ENCODE data around the gene TBRG4.
"Not testable (repeated sequence)": the region's sequence is repeated elsewhere in the genome, so short reads cannot be mapped to it uniquely, and the experiment has no call there.

Gene TBRG4

DNA sequence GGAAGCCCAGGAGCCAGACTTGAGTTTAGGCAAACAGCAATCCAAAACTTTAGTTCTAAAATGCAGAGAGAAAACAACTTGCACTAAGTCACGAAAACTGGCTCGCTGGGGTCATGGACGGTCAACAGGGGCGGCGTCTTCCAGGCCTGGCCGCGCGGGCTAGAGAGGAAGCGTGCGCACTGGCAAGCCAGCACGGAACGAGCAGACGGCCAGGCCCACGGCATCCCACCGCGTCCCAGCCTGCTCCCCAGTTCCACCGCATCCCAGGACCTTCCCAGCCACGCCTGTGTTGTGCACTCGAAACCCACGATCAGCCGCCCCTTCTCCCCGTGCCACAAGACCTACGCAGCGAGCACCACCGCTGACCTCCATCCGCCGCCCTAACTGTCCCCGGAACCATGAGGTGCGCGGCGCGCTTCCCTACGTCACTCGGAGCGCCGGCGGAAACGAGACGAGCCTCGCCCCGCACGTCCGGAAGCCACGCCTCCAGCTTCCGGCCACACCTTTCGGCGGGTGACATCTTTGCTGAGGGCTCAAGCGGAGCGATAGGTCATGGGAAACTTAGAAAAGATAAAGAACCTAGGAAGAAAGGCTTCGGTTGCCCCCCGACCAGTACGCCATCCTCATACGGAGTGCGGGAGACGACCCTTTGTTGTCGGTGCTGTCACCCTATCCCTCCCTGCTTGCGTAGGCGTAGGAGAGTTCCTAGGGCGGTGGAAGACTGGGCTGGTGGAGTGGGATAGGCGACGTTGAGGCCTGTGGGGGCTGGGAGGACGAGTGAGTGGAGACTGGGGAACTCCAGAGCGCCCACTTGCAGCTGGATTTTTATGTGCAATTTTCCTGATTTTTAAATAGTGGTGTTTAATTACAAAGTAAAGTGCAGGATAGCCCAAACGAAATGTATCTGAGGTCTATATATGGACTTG is at the start of gene TBRG4:
TSS of gene TBRG4 (minus strand) at position 400 of the 926 bp plus-strand sequence. CDS start 2,460 bp downstream, outside the sequence.
- DNase-seq (ENCODE audit: low spot score in 2 of 2) (peak; percentile 88), ATAC-seq (replicated peaks; ENCODE audit: extremely low read depth, poor library complexity, severe bottlenecking) (peak; percentile 91)
- H3K4me3 Mint-ChIP-seq: peak within 1 kb of the TSS; percentile 93
- H3K9me3 Mint-ChIP-seq: no peaks in the 10 kb centered on the region
- peaks cover 12% of the 10 kb centered on the region for H3K27me3 Mint-ChIP-seq
- H3K4me1 Mint-ChIP-seq: peaks cover 37% of the 10 kb centered on the region
- peaks cover 29% of the 10 kb centered on the region for H3K36me3 Mint-ChIP-seq (ENCODE audit: insufficient read depth)
- peak within 1 kb of the TSS; percentile 98 for H3K27ac Mint-ChIP-seq (ENCODE audit: low read depth)

DNA sequence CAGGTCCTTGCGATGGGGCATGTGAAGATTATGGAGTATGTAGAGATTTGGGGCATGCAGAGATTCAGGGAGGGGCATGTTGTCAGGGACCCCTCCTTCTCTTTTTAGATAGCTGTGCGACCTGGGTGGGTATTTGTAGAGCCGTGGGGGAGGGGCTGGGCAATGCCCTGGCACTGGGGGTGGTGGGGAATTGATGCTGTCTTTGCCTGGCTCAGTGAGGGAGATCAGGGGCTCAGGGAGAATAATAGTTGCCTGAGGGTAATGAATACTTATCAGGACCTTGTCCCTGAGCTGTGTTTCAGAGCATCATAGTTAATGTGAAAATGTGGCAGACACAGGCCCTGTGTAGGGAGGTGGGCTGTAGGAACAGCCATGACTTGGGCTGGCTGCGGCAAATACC is 49.6 kb upstream of the TBRG4 start:
- no peak for DNase-seq (ENCODE audit: low spot score in 2 of 2)
- H3K9me3 Mint-ChIP-seq: no peaks in the 10 kb centered on the region
- no peak for ATAC-seq (replicated peaks; ENCODE audit: extremely low read depth, poor library complexity, severe bottlenecking)
- H3K36me3 Mint-ChIP-seq (ENCODE audit: insufficient read depth): no peaks in the 10 kb centered on the region
- H3K4me3 Mint-ChIP-seq: no peak overlapping the region
- peaks cover 29% of the 10 kb centered on the region for H3K27me3 Mint-ChIP-seq
- H3K27ac Mint-ChIP-seq (ENCODE audit: low read depth): peak overlapping the region; percentile 18
- no peaks in the 10 kb centered on the region for H3K4me1 Mint-ChIP-seq

GRCh38 chr7:45160417-45160881 is 49.0 kb upstream of the TBRG4 start:
- Mint-ChIP-seq H3K27ac (ENCODE audit: low read depth) (no peak overlapping the region), H3K9me3 (no peaks in the 10 kb centered on the region), H3K4me1 (no peaks in the 10 kb centered on the region), H3K4me3 (no peak overlapping the region), H3K27me3 (peaks cover 29% of the 10 kb centered on the region), H3K36me3 (ENCODE audit: insufficient read depth) (no peaks in the 10 kb centered on the region)
- DNase-seq (ENCODE audit: low spot score in 2 of 2) (no peak), ATAC-seq (replicated peaks; ENCODE audit: extremely low read depth, poor library complexity, severe bottlenecking) (no peak)

GRCh38 chr7:45159296-45159695 is 47.8 kb upstream of the TBRG4 start:
- Mint-ChIP-seq H3K9me3 (no peaks in the 10 kb centered on the region), H3K4me3 (no peak overlapping the region), H3K36me3 (ENCODE audit: insufficient read depth) (no peaks in the 10 kb centered on the region), H3K4me1 (no peaks in the 10 kb centered on the region), H3K27me3 (peaks cover 29% of the 10 kb centered on the region), H3K27ac (ENCODE audit: low read depth) (no peak overlapping the region)
- ATAC-seq (replicated peaks; ENCODE audit: extremely low read depth, poor library complexity, severe bottlenecking) (no peak), DNase-seq (ENCODE audit: low spot score in 2 of 2) (no peak)

DNA sequence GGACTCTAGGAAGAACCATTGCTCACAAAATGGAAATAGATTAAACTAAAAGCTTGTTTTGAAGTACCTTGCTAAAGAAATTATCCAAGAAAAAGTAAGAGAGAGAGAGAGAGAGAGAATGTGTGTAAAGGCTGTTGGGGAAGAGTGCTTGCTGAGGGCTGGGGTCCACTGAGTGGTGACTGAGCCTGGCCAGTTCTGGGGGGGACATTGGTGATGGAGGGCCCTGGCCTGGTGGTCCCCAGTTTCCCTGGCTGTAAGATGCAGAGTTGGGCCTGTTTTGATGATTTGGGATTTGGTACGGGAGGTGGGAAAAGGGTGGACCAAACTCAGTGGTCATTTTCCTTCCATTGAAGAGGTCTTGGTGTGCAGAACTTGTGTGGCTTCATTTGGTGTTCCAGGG is 47.0 kb upstream of the TBRG4 start:
- no peaks in the 10 kb centered on the region for H3K9me3 Mint-ChIP-seq
- no peaks in the 10 kb centered on the region for H3K36me3 Mint-ChIP-seq (ENCODE audit: insufficient read depth)
- ATAC-seq (replicated peaks; ENCODE audit: extremely low read depth, poor library complexity, severe bottlenecking) (no peak), DNase-seq (ENCODE audit: low spot score in 2 of 2) (no peak)
- H3K4me1 Mint-ChIP-seq: no peaks in the 10 kb centered on the region
- H3K27ac Mint-ChIP-seq (ENCODE audit: low read depth): no peak overlapping the region
- H3K27me3 Mint-ChIP-seq: peaks cover 29% of the 10 kb centered on the region
- H3K4me3 Mint-ChIP-seq: no peak overlapping the region

- H3K27ac Mint-ChIP-seq (ENCODE audit: low read depth): no peak within 1 kb of the TSS
- no peak within 1 kb of the TSS for H3K4me3 Mint-ChIP-seq
- DNase-seq (ENCODE audit: low spot score in 2 of 2) (no peak), ATAC-seq (replicated peaks; ENCODE audit: extremely low read depth, poor library complexity, severe bottlenecking) (no peak)
- H3K9me3 Mint-ChIP-seq: no peaks in the 10 kb centered on the region
- peaks cover 29% of the 10 kb centered on the region for H3K27me3 Mint-ChIP-seq
- no peaks in the 10 kb centered on the region for H3K36me3 Mint-ChIP-seq (ENCODE audit: insufficient read depth)
- no peaks in the 10 kb centered on the region for H3K4me1 Mint-ChIP-seq
Measured at GRCh38 chr7:45157653-45158401, 46.3 kb upstream of the TBRG4 start, which contains the start of gene RAMP3. Gene RAMP3, plus strand, starts transcription at chr7:45157791. Its CDS starts 38 bp downstream, at chr7:45157829.

- DNase-seq (ENCODE audit: low spot score in 2 of 2): no peak
Measured at GRCh38 chr7:45157286-45157652, 45.8 kb upstream of the TBRG4 start.

DNA sequence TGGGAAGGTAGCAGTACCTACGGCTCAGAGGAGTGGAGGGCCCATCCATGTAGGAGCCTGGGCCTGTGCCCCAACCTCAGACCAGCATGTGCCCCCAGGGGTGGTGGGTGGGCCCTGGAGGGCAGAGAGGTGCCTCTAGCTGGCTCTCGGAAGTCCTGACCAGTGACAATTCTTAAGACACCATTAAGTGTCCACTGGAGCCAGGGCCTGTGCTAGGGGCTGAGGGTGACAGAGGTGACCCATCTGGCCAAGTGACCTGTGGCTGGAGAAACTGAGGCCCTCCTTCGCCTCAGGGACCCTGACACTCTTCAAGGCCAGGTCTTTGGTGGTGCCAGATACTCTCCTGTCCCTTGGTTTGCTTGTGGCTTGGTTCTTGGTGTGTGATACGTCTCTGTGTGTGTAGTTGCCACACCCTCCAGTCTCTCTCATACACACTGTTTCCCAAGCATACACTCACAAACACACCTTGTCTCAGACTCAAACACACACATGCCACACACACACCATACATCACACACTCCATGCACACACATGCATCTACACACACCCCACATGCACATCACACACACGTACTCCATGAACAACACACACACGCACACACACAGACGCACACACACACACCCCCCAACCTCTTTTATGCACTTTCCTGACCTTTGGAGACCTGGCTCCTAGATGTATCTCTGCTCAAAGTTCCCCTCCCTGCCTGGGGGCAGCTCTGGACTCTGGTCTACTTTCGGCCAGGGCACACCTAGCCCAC is 45.2 kb upstream of the TBRG4 start:
- no peaks in the 10 kb centered on the region for H3K4me1 Mint-ChIP-seq
- DNase-seq (ENCODE audit: low spot score in 2 of 2) (no peak), ATAC-seq (replicated peaks; ENCODE audit: extremely low read depth, poor library complexity, severe bottlenecking) (no peak)
- no peaks in the 10 kb centered on the region for H3K36me3 Mint-ChIP-seq (ENCODE audit: insufficient read depth)
- no peak overlapping the region for H3K27ac Mint-ChIP-seq (ENCODE audit: low read depth)
- no peak overlapping the region for H3K4me3 Mint-ChIP-seq
- H3K27me3 Mint-ChIP-seq: peaks cover 29% of the 10 kb centered on the region
- no peaks in the 10 kb centered on the region for H3K9me3 Mint-ChIP-seq

More at GRCh38 chr7:45157286-45157652, 45.8 kb upstream of the TBRG4 start:
- no peaks in the 10 kb centered on the region for H3K9me3 Mint-ChIP-seq
- no peak for ATAC-seq (replicated peaks; ENCODE audit: extremely low read depth, poor library complexity, severe bottlenecking)
- H3K4me3 Mint-ChIP-seq: no peak overlapping the region
- H3K27me3 Mint-ChIP-seq: peaks cover 29% of the 10 kb centered on the region
- no peaks in the 10 kb centered on the region for H3K4me1 Mint-ChIP-seq
- no peak overlapping the region for H3K27ac Mint-ChIP-seq (ENCODE audit: low read depth)
- no peaks in the 10 kb centered on the region for H3K36me3 Mint-ChIP-seq (ENCODE audit: insufficient read depth)

DNA sequence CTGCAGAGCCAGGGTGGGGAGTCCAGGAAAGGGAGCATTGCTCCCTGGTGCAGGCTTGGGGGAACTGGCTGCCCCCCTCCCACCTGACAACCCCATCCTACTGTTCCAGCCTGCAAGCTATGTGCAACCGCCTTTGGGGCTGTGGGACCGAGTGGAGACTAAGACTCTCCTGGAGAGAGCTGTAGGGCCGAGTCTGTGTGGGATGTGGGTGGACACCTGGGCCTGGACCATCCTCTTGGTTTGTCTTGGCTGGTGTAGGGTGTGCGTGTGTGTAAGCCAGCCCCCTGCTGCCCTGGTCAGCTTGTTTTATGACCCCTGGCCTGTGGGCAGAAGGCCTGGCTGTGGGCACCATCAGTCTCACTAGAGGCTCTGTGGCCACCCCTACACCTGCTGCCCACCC is 44.4 kb upstream of the TBRG4 start:
- no peaks in the 10 kb centered on the region for H3K4me1 Mint-ChIP-seq
- no peaks in the 10 kb centered on the region for H3K36me3 Mint-ChIP-seq (ENCODE audit: insufficient read depth)
- DNase-seq (ENCODE audit: low spot score in 2 of 2) (no peak), ATAC-seq (replicated peaks; ENCODE audit: extremely low read depth, poor library complexity, severe bottlenecking) (no peak)
- no peaks in the 10 kb centered on the region for H3K9me3 Mint-ChIP-seq
- H3K27me3 Mint-ChIP-seq: peaks cover 36% of the 10 kb centered on the region
- H3K27ac Mint-ChIP-seq (ENCODE audit: low read depth): no peak overlapping the region
- H3K4me3 Mint-ChIP-seq: no peak overlapping the region

DNA sequence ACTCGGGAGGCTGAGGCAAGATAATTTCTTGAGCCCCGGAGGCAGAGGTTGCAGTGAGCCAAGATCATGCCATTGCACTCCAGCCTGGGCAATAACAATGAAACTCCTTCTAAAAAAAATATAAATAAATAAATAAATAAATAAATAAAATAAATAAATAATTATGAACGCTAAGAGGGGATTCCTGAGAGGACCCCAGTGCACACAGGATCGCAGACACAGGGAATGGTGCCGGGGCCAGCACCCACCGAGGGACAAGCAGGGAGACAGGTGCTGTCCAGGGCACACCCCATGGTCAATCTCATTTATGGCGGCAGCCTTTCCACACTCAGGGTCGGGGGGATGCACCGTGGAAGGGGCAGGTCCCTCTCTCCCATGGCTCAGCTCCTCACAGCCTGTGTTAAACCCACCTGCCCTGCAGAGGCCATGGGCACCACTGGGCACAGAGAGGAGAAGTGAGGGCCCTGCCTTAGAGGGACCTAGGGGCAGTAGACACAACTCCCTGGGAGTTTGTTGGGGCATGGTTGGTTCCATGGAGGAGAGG is 43.9 kb upstream of the TBRG4 start:
- Mint-ChIP-seq H3K27ac (ENCODE audit: low read depth) (no peak overlapping the region), H3K9me3 (no peaks in the 10 kb centered on the region), H3K4me1 (no peaks in the 10 kb centered on the region), H3K4me3 (no peak overlapping the region), H3K36me3 (ENCODE audit: insufficient read depth) (no peaks in the 10 kb centered on the region), H3K27me3 (peaks cover 41% of the 10 kb centered on the region)
- ATAC-seq (replicated peaks; ENCODE audit: extremely low read depth, poor library complexity, severe bottlenecking): no peak
- DNase-seq (ENCODE audit: low spot score in 2 of 2): no peak

- not testable (repeated sequence) for H3K9me3 Mint-ChIP-seq; H3K36me3 Mint-ChIP-seq (ENCODE audit: insufficient read depth); ATAC-seq (replicated peaks; ENCODE audit: extremely low read depth, poor library complexity, severe bottlenecking); H3K4me1 Mint-ChIP-seq; H3K27ac Mint-ChIP-seq (ENCODE audit: low read depth); DNase-seq (ENCODE audit: low spot score in 2 of 2); H3K4me3 Mint-ChIP-seq
- H3K27me3 Mint-ChIP-seq: peaks cover 34% of the 10 kb centered on the region
Measured at GRCh38 chr7:45153861-45154260, 42.4 kb upstream of the TBRG4 start.

- no peak for DNase-seq (ENCODE audit: low spot score in 2 of 2)
- Mint-ChIP-seq H3K4me3 (no peak overlapping the region), H3K9me3 (no peaks in the 10 kb centered on the region), H3K27me3 (peaks cover 34% of the 10 kb centered on the region), H3K4me1 (no peaks in the 10 kb centered on the region), H3K36me3 (ENCODE audit: insufficient read depth) (no peaks in the 10 kb centered on the region), H3K27ac (ENCODE audit: low read depth) (no peak overlapping the region)
- ATAC-seq (replicated peaks; ENCODE audit: extremely low read depth, poor library complexity, severe bottlenecking): no peak
Measured at GRCh38 chr7:45153233-45153632, 41.7 kb upstream of the TBRG4 start.

Measured in central memory CD8-positive, alpha-beta T cell (primary cell).